NCI-H226 (cell line): ENCODE measurements around the gene PRSS1.
"Not testable (repeated sequence)": the region's sequence is repeated elsewhere in the genome, so short reads cannot be mapped to it uniquely, and the experiment has no call there.

ENCODE experiments used
- DNase-seq: peaks from one replicate; pipeline ENCODE4 v3.0.0-alpha.2; 2015

PRSS1 gene

DNA sequence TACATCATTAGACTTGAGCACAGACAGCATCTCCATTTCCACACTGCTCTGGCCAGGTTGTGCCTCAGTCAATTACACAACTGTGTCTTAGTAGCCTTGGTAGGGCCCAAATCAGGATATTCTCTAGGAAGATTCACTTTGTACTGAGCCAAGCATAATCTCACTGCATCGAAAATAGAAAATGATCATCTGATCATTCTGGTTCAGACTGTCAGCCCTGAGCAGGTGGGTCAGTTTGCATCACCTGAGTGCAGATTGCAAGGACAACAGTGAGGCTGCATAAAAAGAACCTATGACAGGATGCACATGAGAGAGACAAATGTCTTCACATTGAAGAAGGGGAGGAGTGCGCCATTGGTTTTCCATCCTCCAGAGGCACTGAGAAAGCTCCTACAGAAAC lies 862 bp upstream of the PRSS1 start:
- not testable (repeated sequence) for DNase-seq

DNA sequence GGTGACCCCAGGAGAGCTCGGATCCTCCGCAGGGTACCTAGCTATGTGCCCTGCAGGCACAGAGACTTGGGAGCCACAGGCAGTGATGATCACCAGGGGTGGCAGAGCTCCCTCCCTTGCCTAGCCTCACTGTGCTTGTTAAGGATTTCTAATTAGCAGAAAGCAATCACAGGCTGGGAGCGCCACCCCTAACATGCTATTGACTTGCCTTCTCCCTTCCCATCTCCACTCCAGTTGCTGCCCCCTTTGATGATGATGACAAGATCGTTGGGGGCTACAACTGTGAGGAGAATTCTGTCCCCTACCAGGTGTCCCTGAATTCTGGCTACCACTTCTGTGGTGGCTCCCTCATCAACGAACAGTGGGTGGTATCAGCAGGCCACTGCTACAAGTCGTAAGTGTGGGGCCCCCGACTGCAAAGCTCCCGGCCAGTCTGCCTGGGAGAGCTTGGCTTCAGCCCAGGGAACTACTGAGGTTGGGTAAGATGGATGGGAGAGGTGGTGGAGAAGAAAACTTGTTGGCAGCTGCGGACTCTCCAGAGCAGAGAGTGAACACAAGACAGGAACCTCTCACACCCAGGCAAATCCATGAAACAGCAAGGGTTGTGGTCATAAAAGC lies 1.2 kb downstream of the PRSS1 start:
- DNase-seq, result no peak

DNA sequence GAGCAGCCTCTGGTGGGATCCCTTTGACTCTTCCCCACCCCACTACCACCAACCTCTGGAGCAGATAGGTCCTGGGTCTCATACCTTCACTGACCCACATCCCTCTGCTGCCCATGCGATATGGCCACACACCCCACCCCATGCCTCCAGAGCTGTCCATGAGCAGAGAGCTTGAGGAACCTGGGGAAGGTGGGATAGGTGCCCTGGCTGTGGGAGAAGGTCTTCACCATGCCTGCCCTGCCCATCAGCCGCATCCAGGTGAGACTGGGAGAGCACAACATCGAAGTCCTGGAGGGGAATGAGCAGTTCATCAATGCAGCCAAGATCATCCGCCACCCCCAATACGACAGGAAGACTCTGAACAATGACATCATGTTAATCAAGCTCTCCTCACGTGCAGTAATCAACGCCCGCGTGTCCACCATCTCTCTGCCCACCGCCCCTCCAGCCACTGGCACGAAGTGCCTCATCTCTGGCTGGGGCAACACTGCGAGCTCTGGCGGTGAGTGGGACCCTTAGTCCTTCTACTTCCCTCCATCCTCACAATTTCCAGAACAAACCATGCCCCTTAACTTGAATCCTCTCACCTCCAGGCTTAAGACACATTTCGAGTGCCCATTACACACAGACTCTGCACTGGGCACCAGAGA lies 2.4 kb downstream of the PRSS1 start:
- DNase-seq, result not testable (repeated sequence)

DNA sequence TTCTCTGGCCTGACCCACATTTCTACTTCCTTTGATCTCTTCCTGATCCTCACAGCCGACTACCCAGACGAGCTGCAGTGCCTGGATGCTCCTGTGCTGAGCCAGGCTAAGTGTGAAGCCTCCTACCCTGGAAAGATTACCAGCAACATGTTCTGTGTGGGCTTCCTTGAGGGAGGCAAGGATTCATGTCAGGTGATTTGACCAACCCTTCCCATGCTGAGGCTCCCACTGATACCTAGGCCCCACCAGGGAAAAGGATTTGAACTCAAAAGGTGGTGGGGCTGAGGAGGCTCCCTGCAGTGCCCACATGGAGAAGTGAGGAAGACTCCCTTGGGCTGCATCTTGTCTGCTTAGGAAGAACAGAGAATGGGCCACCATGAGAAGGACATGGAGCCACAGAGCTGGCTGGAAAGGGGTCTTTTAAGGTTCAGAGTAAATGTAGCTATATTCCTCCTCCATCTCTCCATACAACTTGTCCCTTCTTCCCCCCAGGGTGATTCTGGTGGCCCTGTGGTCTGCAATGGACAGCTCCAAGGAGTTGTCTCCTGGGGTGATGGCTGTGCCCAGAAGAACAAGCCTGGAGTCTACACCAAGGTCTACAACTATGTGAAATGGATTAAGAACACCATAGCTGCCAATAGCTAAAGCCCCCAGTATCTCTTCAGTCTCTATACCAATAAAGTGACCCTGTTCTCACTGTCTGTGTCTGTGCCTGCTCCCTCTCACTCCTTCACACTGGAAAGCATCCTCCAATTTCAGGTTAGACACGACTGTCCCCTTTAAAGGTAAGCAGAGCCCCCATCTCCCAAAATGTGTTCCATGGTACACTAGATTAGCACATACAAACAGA lies 3.3 kb downstream of the PRSS1 start:
- no peak for DNase-seq

DNA sequence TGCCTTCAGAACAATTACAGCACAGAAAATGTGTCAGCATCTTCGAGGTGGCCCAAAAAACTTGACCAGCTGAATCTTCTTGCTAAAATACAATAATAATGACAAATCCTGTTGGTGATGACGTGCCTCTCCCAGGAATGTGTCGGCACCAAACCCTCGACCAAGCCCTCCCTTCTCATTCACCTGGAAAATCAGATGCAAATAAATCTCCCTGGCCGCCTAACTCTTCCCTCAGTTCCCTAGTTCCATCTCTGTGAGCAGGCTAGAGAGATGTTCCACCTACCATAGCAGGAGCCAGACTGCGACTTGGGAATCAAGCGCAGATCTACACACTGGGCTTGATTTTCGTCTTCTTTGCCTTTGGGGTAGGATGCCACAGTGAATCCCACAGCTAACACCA lies 4.1 kb downstream of the PRSS1 start:
- DNase-seq, result no peak

DNA sequence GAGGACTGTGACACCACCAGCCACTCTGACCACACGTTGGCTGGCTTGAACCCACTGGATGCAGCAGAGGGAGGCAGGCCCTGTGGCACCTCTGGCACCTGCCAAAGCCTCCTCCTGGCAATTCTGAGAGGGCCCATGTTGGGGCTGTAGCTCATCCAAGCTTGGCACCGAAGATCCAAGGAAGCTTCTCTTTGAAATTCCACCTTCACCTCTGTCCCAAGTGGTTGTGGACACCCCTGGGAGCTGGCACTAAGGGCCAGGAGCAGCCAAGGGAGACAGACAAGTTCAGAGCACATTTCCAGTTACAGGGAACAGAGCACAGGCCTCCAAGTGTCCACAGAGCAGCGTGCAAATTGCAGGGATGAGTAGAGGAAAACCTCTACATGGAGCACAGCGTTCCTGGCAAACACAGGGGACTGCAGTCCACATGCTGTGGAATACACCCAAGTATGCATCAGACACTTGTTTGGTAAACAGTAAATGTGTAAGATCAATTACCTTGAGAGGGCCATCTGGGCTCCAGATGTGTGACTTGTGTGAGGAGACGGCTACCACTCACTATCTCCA lies 4.7 kb downstream of the PRSS1 start:
- DNase-seq, result not testable (repeated sequence)

DNA sequence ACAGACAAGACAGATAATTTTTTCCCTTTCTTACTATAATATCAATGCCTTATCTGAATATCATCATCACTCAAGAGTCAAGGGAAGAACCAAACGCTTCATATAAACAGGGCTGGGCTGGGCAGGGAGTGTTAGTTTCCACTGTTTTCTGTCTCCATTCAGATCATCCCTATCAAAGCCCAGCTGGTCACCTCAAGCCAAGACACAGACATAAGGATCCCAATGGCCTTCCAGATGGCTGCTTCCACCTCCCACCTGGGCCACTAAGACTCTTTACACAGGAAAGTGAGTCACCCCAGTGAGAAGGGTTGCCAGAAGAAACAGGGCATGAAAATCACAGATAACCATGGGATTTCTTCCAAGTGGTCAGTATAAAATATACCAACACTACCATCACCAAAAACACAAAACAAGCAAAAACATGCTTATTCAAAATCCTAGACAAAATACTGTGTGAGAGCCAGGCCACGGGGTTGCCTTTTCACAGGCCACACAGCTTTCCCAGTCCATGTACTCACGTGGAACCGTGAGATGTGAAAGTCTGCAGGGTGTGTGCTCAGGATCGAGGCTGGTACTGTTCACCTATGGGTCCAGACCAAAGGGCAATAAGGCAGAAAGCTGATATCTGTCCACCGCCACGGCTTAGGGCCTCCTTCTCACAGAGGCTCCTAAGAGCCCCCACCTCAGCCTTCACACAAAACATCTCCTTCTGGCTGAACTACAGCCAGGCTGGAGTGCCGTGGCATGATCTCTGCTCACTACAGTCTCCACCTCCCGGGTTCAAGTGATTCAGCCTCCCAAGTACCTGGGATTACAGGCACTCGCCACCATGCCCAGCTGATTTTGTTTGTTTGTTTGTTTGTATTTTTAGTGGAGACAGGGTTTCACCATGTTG lies 5.7 kb downstream of the PRSS1 start:
- no peak for DNase-seq

DNA sequence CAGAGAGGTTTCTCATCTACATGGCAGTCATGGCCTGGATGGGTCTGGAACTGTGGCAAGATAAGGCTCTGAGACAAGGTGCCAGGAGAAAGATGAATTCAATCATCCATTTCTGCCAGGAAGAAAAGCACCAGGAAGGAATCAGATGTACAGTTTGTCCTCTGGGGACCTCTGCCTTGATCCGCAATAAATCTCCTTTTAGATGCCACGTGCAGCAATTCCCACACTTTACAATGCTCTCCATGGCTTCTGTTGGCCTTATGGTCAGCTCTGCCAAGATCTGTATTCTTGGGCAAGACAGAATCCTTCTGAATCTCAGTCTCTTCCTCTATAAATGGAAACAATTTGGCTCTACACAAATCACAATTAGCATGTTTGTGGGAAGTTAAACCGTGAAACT lies 9.0 kb downstream of the PRSS1 start:
- DNase-seq, result not testable (repeated sequence)

DNA sequence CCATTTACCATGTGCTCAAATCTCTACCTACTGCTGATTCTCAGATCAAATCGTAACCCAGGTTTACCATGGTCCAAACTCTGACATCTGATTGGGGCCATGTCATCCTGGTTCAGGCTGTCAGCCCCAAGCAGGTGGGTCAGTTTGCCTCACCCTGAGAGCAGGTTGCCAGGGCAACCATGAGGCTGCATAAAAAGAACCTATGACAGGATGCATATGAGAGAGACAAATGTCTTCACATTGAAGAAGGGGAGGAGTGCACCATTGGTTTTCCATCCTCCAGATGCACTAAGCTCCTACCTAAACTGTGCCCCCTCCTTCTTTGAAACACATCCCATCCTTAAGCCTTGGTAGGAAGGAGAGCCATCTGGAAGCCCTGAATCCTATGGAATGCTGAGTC lies 10.2 kb downstream of the PRSS1 start:
- DNase-seq, result no peak

DNA sequence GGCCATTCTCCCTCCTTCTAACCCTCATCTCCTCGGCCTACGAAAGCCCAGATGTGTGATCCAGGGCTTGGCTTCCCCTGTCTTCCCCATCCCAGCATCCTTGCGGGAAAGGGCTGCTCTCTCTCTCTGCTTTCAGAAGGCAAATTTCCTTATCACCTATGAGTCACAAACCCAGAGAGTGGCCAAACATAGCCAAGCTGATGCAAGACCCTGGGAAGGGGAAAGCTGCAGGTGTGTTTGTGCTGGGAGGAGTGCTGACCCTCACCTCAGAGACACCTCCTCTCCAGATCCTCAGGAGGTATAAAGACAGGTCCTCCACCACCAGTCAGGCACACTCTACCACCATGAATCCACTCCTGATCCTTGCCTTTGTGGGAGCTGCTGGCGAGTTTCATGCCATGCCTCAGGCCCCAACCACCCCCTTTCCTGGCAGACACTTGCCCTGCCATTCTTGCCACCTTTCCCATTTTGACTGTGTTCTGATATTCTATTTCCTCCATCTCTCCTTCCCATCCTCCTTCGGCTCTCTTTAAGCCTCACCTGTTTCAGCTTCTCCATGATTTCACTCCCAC lies 10.9 kb downstream of the PRSS1 start:
- DNase-seq, result peak; percentile 20

DNA sequence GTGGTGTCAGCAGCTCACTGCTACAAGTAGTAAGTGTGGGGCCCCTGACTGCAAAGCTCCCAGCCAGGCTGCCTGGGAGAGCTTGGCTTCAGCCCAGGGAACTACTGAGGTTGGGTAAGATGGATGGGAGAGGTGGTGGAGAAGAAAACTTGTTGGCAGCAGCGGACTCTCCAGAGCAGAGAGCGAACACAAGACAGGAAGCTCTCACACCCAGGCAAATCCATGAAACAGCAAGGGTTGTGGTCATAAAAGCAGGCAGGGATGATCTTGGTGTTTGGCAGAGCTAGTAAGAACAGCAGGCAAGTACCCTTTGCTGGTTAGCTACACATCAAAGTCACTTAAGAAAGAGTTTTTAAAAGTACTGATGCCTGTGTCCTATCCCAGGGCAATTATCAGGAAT lies 12.3 kb downstream of the PRSS1 start:
- not testable (repeated sequence) for DNase-seq

DNA sequence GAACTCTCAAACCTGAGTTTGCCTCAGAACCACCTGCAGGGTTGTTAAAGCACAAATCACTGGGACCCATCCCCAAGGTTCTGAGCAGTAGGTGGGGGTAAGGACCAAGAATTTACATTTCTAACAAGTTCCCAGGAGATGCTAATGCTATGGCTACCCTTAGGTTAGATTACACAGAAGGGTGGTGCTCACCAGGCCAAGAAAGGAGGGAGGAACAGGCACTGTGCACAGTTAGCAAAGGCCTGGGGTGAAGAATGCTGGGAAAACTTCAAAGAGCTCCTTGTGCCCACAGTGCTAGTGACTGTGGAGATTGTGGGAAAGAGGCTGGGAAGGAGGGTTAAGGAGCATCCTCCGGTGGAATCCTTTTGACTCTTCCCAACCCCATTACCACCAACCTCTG lies 12.8 kb downstream of the PRSS1 start:
- no peak for DNase-seq

DNA sequence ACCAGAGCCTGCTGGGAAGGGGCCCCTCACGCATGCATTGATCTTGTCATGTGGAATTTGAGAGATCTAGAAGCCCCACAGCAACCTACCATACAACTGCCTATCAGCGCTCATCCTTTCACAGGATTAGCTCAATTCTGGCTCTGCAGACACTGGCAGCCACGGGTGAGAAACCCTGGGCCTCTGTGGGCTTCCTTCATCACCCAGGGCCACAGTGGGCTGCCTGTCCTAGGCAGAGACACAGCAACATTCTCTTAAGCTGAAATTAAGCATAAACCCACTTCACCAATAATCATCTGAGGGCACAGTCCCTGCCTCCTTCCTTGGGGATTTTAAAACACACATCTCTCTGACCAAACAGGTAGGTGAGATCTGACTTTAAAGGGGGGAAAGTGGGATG lies 18.2 kb downstream of the PRSS1 start:
- DNase-seq, result no peak

DNA sequence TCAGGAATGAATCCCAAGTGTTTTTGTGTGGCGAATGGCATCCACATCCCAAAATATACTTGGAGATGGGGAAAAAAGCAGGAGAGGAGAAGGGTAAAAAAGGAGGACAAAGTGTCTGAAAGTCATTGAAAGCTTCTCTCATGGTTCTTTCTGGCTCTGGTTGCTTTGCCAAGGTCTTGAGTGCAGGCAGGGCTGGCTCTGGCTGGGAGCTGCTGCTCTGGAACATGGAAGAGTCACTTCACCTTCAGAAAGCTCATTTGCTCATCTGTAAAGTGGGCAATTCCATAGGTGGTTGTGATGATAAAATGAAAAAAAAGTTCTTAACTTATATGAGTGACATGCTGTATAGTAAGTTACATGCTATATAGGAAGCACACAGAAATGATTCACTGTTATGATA lies 18.6 kb downstream of the PRSS1 start:
- DNase-seq, result no peak

DNA sequence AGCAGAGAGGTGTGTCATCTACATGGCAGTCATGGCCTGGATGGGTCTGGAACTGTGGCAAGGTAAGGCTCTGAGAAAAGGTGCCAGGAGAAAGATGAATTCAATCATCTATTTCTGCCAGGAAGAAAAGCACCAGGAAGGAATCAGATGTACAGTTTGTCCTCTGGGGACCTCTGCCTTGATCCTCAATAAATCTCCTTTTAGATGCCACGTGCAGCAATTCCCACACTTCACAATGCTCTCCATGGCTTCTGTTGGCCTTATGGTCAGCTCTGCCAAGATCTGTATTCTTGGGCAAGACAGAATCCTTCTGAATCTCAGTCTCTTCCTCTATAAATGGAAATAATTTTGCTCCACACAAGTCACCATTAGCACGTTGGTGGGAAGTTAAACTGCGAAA lies 19.6 kb downstream of the PRSS1 start:
- DNase-seq, result not testable (repeated sequence)

DNA sequence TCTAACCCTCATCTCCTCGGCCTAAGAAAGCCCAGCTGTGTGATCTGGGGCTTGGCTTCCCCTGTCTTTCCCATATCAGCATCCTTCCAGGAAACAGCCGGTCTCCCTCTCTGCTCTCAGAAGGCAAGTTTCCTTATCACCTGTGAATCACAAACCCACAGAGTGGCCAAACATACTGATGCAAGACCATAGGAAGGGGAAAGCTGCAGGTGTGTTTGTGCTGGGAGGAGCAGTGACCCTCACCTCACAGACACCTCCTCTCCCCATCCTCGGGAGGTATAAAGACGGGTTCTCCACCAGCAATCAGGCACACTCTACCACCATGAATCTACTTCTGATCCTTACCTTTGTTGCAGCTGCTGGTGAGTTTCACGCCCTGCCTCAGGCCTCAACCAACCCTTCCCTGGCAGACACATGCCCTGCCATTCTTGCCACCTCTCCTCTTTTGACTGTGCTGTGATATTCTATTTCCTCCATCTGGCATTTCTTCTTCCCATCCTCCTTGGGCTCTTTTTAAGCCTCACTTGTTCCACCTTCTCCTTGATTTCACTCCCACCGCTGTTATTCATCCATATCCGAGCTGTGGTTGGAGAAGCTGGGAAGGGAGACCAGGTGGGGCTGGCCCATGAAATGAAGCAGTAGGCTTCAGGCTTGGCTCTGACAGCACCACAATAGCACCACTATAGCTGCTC lies 21.5 kb downstream of the PRSS1 start, which contains the start of gene PRSS2:
Gene PRSS2 (plus strand): TSS at position 310 of the 692 bp plus-strand sequence. CDS start 13 bp downstream, at position 323.
- DNase-seq, result no peak

DNA sequence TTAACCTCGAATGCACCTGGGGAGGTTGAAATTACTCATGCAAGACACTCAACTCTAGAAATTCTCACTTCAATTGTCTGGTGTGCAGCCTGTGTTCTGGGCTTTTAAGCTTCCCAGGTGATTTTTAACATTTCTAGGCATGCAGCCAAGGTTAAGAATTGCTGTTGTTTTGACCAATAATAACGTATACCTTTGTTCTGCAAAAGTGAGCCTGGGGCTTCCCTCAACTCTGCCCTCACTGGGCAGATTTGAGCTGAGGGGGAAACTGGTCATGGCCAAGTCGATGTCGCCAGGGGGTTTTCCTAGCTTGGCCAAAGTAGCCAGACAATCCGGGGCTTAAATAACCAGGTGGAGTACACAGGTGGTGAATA lies 22.1 kb downstream of the PRSS1 start:
- DNase-seq, result no peak

DNA sequence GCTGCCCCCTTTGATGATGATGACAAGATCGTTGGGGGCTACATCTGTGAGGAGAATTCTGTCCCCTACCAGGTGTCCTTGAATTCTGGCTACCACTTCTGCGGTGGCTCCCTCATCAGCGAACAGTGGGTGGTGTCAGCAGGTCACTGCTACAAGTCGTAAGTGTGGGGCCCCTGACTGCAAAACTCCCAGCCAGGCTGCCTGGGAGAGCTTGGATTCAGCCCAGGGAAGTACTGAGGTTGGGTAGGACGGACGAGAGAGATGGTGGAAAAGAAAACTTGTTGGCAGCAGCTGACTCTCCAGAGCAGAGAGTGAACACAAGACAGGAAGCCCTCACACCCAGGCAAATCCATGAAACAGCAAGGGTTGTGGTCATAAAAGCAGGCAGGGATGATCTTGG lies 22.8 kb downstream of the PRSS1 start:
- DNase-seq, result no peak

DNA sequence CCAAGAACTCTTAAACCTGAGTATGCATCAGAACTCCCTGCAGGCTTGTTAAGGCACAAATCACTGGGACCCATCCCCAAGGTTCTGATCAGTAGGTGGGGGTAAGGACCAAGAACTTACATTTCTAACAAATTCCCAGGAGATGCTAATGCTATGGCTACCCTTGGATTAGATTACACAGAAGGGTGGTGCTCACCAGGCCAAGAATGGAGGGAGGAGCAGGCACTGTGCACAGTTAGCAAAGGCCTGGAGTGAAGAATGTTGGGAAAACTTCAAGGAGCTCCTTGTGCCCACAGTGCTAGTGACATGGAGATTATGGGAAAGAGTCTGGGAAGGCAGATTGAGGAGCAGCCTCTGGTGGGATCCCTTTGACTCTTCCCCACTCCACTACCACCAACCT lies 23.4 kb downstream of the PRSS1 start:
- no peak for DNase-seq

DNA sequence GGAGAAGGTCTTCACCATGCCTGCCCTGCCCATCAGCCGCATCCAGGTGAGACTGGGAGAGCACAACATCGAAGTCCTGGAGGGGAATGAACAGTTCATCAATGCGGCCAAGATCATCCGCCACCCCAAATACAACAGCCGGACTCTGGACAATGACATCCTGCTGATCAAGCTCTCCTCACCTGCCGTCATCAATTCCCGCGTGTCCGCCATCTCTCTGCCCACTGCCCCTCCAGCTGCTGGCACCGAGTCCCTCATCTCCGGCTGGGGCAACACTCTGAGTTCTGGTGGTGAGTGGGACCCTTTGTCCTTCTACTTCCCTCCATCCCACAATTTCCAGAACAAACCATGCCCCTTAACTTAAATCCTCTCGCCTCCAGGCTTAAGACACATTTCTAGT lies 24.0 kb downstream of the PRSS1 start:
- no peak for DNase-seq

DNA sequence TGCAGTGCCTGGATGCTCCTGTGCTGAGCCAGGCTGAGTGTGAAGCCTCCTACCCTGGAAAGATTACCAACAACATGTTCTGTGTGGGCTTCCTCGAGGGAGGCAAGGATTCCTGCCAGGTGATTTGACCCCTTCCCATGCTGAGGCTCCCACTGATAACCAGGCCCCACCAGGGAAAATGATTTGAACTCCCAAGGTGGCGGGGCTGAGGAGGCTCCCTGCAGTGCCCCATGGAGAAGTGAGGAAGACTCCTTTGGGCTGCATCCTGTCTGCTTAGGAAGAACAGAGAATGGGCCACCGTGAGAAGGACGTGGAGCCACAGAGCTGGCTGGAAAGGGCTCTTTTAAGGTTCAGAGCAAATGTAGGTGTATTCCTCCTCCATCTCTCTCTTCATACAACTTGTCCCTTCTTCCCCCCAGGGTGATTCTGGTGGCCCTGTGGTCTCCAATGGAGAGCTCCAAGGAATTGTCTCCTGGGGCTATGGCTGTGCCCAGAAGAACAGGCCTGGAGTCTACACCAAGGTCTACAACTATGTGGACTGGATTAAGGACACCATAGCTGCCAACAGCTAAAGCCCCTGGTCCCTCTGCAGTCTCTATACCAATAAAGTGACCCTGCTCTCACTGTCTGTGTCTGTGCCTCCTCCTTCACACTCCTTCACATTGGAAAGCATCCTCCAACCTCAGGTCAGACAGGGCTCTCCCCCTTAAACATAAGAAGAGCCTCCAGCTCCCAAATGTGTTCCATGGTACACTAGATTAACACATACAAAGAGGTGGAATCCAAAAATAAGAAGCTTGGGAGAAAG lies 24.9 kb downstream of the PRSS1 start:
- DNase-seq, result no peak
